ENCODE measurements around the gene SBF2. TPM values are rescaled to one million over a fixed set of nuclear protein-coding genes. Genes with fewer than 3 reads are reported as not detected.

SBF2 gene
- total RNA-seq, 1 donor from 2014 or later, result 38.5 TPM

GRCh38 chr11:9777525-9777924 is 516.5 kb downstream of the SBF2 start:
- intact Hi-C loops (cut with DNase I), result no loop called here
- H3K9me3 ChIP-seq, result no peaks in the 10 kb centered on the region
- H3K27ac ChIP-seq, result no peak overlapping the region
- H3K4me3 ChIP-seq, result no peak overlapping the region
- no peak for TF ChIP-seq CTCF (IDR thresholded peaks at IDR 0.05)
- H3K36me3 ChIP-seq, result peaks cover 28% of the 10 kb centered on the region
- H3K27me3 ChIP-seq, result no peaks in the 10 kb centered on the region
- DNase-seq, result no peak
- H3K4me1 ChIP-seq, result no peaks in the 10 kb centered on the region
- no peak for ATAC-seq

- H3K27ac ChIP-seq, result no peak overlapping the region
- no peak for TF ChIP-seq CTCF (IDR thresholded peaks at IDR 0.05)
- H3K9me3 ChIP-seq, result no peaks in the 10 kb centered on the region
- no peaks in the 10 kb centered on the region for H3K27me3 ChIP-seq
- no peak for ATAC-seq
- intact Hi-C loops (cut with DNase I), result no loop called here
- peaks cover 28% of the 10 kb centered on the region for H3K36me3 ChIP-seq
- DNase-seq, result no peak
- H3K4me1 ChIP-seq, result no peaks in the 10 kb centered on the region
- H3K4me3 ChIP-seq, result no peak overlapping the region
Observed at GRCh38 chr11:9777066-9777465, 517.0 kb downstream of the SBF2 start.

GRCh38 chr11:9776203-9776602 is 517.8 kb downstream of the SBF2 start:
- intact Hi-C loops (cut with DNase I), result no loop called here
- H3K27ac ChIP-seq, result no peak overlapping the region
- H3K27me3 ChIP-seq, result no peaks in the 10 kb centered on the region

GRCh38 chr11:9775398-9775779 is 518.6 kb downstream of the SBF2 start:
- no peak for TF ChIP-seq CTCF (IDR thresholded peaks at IDR 0.05)
- H3K36me3 ChIP-seq, result peaks cover 13% of the 10 kb centered on the region
- H3K4me1 ChIP-seq, result no peaks in the 10 kb centered on the region
- ATAC-seq (no peak), DNase-seq (no peak)
- H3K9me3 ChIP-seq, result no peaks in the 10 kb centered on the region
- H3K4me3 ChIP-seq, result no peak overlapping the region
- H3K27me3 ChIP-seq, result no peaks in the 10 kb centered on the region
- intact Hi-C loops (cut with DNase I), result no loop called here
- H3K27ac ChIP-seq, result no peak overlapping the region

More at GRCh38 chr11:9776203-9776602, 517.8 kb downstream of the SBF2 start:
- no peaks in the 10 kb centered on the region for H3K9me3 ChIP-seq
- H3K36me3 ChIP-seq, result peaks cover 22% of the 10 kb centered on the region
- H3K4me3 ChIP-seq, result no peak overlapping the region
- TF ChIP-seq CTCF (IDR thresholded peaks at IDR 0.05), result no peak
- no peaks in the 10 kb centered on the region for H3K4me1 ChIP-seq
- DNase-seq (no peak), ATAC-seq (no peak)

GRCh38 chr11:9774591-9775397 is 519.2 kb downstream of the SBF2 start:
- Histone ChIP-seq H3K4me1 (no peaks in the 10 kb centered on the region), H3K27me3 (no peaks in the 10 kb centered on the region), H3K9me3 (no peaks in the 10 kb centered on the region), H3K36me3 (peaks cover 7% of the 10 kb centered on the region), H3K4me3 (no peak overlapping the region), H3K27ac (no peak overlapping the region)
- ATAC-seq (no peak), DNase-seq (no peak)
- no peak for TF ChIP-seq CTCF (IDR thresholded peaks at IDR 0.05)
- intact Hi-C loops (cut with DNase I), result no loop called here

Data from upper lobe of right lung (tissue), 1 donor.